Calu3 (cell line): ENCODE measurements around the gene GGPS1. TPM values are rescaled to one million over a fixed set of nuclear protein-coding genes. Genes with fewer than 3 reads are reported as not detected.

Source experiments
- BruUV-seq: library from RNA; stranded (reverse); fragments of 400-500 nt; replicated peaks from 2 replicates; lab custom pipeline; 2021; lab: Mats Ljungman, UMichigan
- CTCF ChIA-PET: fragments of 300-600 bp; sonication (Branson Sonifier 250); formaldehyde crosslinking; loops from one replicate; lab custom pipeline; 2022; ENCODE audit warnings: antibody characterized with exemption; lab: Charles Lee
- DNase-seq: peaks from one replicate; pipeline ENCODE4 v3.0.0; 2022
- H3K27ac Mint-ChIP-seq: one replicate; pipeline ENCODE4 v1.8.0; 2022; ENCODE audit warnings: mixed read lengths; ENCODE audit not compliant: unreplicated experiment
- H3K27me3 Mint-ChIP-seq: one replicate; pipeline ENCODE4 v1.8.0; 2022; ENCODE audit warnings: mixed read lengths; ENCODE audit not compliant: unreplicated experiment
- H3K36me3 Mint-ChIP-seq: one replicate; pipeline ENCODE4 v1.8.0; 2022; ENCODE audit warnings: mild to moderate bottlenecking, moderate library complexity, mixed read lengths; ENCODE audit not compliant: insufficient read depth, unreplicated experiment
- H3K4me1 Mint-ChIP-seq: one replicate; pipeline ENCODE4 v1.8.0; 2022; ENCODE audit warnings: mild to moderate bottlenecking, low read depth, mixed read lengths; ENCODE audit not compliant: unreplicated experiment
- H3K4me3 Mint-ChIP-seq: one replicate; pipeline ENCODE4 v1.8.0; 2022; ENCODE audit warnings: mild to moderate bottlenecking, low read depth, moderate library complexity, mixed read lengths; ENCODE audit not compliant: unreplicated experiment
- H3K9me3 Mint-ChIP-seq: one replicate; pipeline ENCODE4 v1.8.0; 2022; ENCODE audit warnings: low read depth, mixed read lengths; ENCODE audit not compliant: unreplicated experiment
- intact Hi-C: fragments of 100-400 bp; cut with micrococcal nuclease; formaldehyde crosslinking; loops from one replicate; pipeline ENCODE4 v1.10.0; 2022; ENCODE audit not compliant: unreplicated experiment
- total RNA-seq: library from RNA; stranded (reverse); gene quantifications from 2 replicates; pipeline ENCODE4 v1.2.3, GENCODE V29; 2022
- TF ChIP-seq, protein P1 (sequence below): fragments of 200-600 bp; IDR thresholded peaks from one replicate; pipeline ENCODE4 v1.8.0; 2022; ENCODE audit warnings: antibody characterized with exemption; ENCODE audit not compliant: unreplicated experiment

The GGPS1 gene
- total RNA-seq, 1 experiment from 2014 or later: 40.5 TPM

- H3K9me3 Mint-ChIP-seq: no peaks in the 10 kb centered on the region
- no peak for DNase-seq
- H3K36me3 Mint-ChIP-seq: peaks cover 16% of the 10 kb centered on the region
- no TSS peak for BruUV-seq
- no peak overlapping the region for H3K4me3 Mint-ChIP-seq
- CTCF ChIA-PET: interaction anchor here (0.7 kb wide), 1 partner anchor 29 kb away, joined by 4 read pairs; no protein-coding TSS in a partner anchor
- no peaks in the 10 kb centered on the region for H3K27me3 Mint-ChIP-seq
- no peaks in the 10 kb centered on the region for H3K4me1 Mint-ChIP-seq
- intact Hi-C loops: no loop called here
- TF ChIP-seq, protein P1, sequence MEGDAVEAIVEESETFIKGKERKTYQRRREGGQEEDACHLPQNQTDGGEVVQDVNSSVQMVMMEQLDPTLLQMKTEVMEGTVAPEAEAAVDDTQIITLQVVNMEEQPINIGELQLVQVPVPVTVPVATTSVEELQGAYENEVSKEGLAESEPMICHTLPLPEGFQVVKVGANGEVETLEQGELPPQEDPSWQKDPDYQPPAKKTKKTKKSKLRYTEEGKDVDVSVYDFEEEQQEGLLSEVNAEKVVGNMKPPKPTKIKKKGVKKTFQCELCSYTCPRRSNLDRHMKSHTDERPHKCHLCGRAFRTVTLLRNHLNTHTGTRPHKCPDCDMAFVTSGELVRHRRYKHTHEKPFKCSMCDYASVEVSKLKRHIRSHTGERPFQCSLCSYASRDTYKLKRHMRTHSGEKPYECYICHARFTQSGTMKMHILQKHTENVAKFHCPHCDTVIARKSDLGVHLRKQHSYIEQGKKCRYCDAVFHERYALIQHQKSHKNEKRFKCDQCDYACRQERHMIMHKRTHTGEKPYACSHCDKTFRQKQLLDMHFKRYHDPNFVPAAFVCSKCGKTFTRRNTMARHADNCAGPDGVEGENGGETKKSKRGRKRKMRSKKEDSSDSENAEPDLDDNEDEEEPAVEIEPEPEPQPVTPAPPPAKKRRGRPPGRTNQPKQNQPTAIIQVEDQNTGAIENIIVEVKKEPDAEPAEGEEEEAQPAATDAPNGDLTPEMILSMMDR: no peak
- no peak overlapping the region for H3K27ac Mint-ChIP-seq
These were observed 15.4 kb downstream of the GGPS1 start for GRCh38 chr1:235343726-235344125.

DNA sequence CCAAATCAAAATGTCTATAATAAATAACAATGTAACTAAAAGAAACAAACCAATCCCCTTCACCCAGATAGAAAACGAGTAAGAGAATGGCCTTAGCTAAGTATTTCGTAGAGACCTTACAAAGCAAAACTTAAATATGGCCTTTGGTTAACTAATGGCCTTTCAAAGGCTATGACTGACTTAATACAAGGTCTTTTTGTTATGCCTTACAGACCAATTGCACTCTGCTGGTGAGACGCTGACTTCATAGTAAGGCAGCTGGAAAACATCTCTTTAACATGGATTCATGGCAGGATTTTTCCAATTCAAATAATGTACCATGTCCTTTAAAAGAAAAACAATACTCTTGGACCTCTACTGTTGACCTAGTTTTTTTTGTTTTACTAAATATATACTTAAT lies 23.1 kb downstream of the GGPS1 start:
- CTCF ChIA-PET: no interaction called here
- H3K27me3 Mint-ChIP-seq: no peaks in the 10 kb centered on the region
- no peak for DNase-seq
- TF ChIP-seq, protein P1: no peak
- intact Hi-C loops: no loop called here
- H3K4me1 Mint-ChIP-seq: no peaks in the 10 kb centered on the region
- no peaks in the 10 kb centered on the region for H3K36me3 Mint-ChIP-seq
- no peak overlapping the region for H3K27ac Mint-ChIP-seq
- BruUV-seq: no TSS peak
- no peaks in the 10 kb centered on the region for H3K9me3 Mint-ChIP-seq
- H3K4me3 Mint-ChIP-seq: no peak overlapping the region

DNA sequence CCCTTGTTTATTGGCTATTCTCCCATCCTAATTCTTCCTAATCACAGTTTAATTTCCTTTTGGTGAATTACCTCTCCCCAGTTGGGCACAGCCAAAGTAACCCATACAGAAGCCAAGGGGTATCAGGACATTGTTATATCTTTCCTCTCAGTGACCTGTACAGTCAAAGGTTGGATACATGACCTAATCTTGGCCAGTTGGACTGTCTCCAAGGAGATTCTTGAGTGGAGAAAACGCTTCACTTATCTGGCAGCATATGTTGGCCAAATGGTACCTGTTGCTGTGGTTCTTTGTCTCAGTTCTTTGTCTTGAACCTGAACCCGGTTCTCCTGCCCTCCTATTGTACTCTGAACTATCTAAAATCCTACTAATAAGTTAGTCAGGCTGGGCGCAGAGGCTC lies 23.5 kb downstream of the GGPS1 start:
- H3K9me3 Mint-ChIP-seq: no peaks in the 10 kb centered on the region
- TF ChIP-seq, protein P1: no peak
- no peak overlapping the region for H3K4me3 Mint-ChIP-seq
- no peaks in the 10 kb centered on the region for H3K27me3 Mint-ChIP-seq
- peaks cover 1% of the 10 kb centered on the region for H3K4me1 Mint-ChIP-seq
- H3K36me3 Mint-ChIP-seq: no peaks in the 10 kb centered on the region
- intact Hi-C loops: no loop called here
- DNase-seq: no peak
- CTCF ChIA-PET: no interaction called here
- no TSS peak for BruUV-seq
- H3K27ac Mint-ChIP-seq: no peak overlapping the region

DNA sequence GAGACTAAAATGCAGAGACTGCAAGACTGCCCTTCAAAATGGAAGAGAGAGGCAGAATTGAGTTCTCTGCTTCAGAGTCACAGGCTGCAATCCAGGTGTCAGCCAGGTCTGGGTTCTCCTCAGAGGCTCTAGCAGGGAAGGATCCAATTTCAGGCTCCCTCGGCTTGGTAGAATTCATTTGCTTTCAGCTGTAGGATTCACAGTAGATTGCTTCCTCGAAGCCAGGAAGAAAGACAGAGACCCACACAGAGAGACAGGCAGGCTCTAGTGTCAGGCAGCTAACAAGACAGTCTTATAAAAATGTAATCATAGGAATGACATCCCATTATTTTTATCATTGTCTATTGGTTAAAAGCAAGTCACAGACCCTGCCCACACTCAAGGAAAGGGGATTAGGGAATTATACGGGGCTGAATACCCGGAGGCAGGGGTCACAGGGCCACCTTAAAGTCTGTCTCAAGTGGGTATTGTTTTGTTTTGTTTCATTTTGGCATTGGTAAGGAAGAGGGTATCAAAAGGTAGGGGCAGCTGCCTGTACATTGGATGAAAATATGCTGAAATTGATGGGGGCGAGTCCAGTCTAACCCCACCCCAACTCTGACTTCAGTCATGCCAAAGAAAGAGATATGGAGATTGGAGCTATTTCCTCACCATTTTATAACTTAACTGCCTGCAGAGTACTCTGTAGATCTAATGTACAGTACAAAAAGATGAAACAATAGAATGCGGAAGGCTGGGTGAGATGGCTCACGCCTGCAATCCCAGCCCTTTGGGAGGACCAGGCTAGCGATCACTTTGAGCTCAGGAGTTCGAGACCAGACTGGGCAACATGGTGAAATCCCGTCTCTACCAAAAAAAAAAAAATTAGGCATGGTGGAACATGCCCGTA lies 29.4 kb downstream of the GGPS1 start:
- Mint-ChIP-seq H3K4me1 (peaks cover 11% of the 10 kb centered on the region), H3K4me3 (no peak overlapping the region), H3K36me3 (no peaks in the 10 kb centered on the region), H3K9me3 (no peaks in the 10 kb centered on the region), H3K27ac (no peak overlapping the region), H3K27me3 (no peaks in the 10 kb centered on the region)
- intact Hi-C loops: no loop called here
- no TSS peak for BruUV-seq
- TF ChIP-seq, protein P1: no peak
- CTCF ChIA-PET: interaction anchor here (0.6 to 1.0 kb wide), 2 partner anchors 18 to 99 kb away, joined by 3 read pairs; no protein-coding TSS in a partner anchor
- no peak for DNase-seq
